ENCODE data around the gene ZFC3H1. TPM values are rescaled to one million over a fixed set of nuclear protein-coding genes. Genes with fewer than 3 reads are reported as not detected.

The ZFC3H1 gene
- total and polyA plus RNA-seq, 2 of the 13 experiments (the other 11 are each of a cell fraction or from before 2014, with no cell fraction given) = 17.1 to 38.3 TPM

DNA sequence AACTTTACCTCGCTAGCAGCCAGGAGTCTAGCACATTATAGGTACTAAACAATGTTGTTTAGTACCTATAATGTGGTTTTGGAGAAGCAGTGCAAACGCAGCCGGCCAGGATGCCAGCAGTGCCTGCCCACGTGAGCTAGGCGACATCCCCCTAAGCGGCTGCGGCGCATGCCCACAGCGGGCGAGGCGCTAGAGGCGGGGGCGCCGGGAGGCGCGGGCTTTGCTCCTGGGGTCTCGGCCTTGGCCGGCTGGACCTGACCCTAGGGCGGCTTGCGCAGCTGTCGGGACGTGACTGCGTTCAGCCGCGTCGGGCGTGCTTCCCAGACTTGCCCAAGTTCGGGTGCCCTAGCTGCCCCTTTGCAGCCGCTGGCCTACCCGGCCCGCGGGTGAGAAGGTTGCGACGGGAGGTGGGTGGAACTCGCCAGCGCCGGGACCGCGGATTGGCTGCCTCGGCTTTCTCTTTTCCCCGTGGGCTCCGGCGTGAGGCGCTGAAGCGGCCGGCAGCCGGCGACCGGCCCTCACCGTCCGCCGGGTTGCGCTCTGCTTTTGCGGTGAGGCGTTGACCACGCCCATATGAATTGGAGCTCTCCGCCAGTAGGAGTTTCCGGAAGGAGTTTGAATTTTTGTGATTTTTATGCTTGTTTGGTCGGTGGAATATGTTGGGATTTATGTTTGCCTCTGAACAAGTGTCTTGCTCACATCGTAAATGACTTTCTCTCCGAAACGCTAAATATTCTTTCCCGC is 22.4 kb upstream of the ZFC3H1 start, which contains the start of gene TMEM19 (continued):
- TF ChIP-seq, protein P1, sequence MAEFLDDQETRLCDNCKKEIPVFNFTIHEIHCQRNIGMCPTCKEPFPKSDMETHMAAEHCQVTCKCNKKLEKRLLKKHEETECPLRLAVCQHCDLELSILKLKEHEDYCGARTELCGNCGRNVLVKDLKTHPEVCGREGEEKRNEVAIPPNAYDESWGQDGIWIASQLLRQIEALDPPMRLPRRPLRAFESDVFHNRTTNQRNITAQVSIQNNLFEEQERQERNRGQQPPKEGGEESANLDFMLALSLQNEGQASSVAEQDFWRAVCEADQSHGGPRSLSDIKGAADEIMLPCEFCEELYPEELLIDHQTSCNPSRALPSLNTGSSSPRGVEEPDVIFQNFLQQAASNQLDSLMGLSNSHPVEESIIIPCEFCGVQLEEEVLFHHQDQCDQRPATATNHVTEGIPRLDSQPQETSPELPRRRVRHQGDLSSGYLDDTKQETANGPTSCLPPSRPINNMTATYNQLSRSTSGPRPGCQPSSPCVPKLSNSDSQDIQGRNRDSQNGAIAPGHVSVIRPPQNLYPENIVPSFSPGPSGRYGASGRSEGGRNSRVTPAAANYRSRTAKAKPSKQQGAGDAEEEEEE (CRISPR knock-in tag; IDR thresholded peaks at IDR 0.05; ENCODE audit: borderline replicate concordance) = no peak
- TF ChIP-seq ZNF136 (CRISPR knock-in tag; IDR thresholded peaks at IDR 0.05; ENCODE audit: low read depth) = peak; percentile 95; the same call in 1 of the 2 replicates
- no peak for TF ChIP-seq NR3C1 (CRISPR knock-in tag; IDR thresholded peaks at IDR 0.05)
- TF ChIP-seq ZNF235 (CRISPR knock-in tag; IDR thresholded peaks at IDR 0.05; ENCODE audit: borderline replicate concordance) = peak; percentile 90; the same call in 1 of the 2 replicates
- TF ChIP-seq, protein P2, sequence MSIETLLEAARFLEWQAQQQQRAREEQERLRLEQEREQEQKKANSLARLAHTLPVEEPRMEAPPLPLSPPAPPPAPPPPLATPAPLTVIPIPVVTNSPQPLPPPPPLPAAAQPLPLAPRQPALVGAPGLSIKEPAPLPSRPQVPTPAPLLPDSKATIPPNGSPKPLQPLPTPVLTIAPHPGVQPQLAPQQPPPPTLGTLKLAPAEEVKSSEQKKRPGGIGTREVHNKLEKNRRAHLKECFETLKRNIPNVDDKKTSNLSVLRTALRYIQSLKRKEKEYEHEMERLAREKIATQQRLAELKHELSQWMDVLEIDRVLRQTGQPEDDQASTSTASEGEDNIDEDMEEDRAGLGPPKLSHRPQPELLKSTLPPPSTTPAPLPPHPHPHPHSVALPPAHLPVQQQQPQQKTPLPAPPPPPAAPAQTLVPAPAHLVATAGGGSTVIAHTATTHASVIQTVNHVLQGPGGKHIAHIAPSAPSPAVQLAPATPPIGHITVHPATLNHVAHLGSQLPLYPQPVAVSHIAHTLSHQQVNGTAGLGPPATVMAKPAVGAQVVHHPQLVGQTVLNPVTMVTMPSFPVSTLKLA (IDR thresholded peaks at IDR 0.05) = no peak
- TF ChIP-seq, protein P3, sequence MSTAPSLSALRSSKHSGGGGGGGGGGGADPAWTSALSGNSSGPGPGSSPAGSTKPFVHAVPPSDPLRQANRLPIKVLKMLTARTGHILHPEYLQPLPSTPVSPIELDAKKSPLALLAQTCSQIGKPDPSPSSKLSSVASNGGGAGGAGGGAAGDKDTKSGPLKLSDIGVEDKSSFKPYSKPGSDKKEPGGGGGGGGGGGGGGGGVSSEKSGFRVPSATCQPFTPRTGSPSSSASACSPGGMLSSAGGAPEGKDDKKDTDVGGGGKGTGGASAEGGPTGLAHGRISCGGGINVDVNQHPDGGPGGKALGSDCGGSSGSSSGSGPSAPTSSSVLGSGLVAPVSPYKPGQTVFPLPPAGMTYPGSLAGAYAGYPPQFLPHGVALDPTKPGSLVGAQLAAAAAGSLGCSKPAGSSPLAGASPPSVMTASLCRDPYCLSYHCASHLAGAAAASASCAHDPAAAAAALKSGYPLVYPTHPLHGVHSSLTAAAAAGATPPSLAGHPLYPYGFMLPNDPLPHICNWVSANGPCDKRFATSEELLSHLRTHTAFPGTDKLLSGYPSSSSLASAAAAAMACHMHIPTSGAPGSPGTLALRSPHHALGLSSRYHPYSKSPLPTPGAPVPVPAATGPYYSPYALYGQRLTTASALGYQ (CRISPR knock-in tag; IDR thresholded peaks at IDR 0.05) = peak; percentile 53; the same call in 1 of the 2 replicates
- no peak for TF ChIP-seq ZBTB8A (CRISPR knock-in tag; IDR thresholded peaks at IDR 0.05; ENCODE audit: borderline replicate concordance, low read depth)
- TF ChIP-seq ZNF225 (CRISPR knock-in tag; IDR thresholded peaks at IDR 0.05) = peak; percentile 92
- TF ChIP-seq, protein P4, sequence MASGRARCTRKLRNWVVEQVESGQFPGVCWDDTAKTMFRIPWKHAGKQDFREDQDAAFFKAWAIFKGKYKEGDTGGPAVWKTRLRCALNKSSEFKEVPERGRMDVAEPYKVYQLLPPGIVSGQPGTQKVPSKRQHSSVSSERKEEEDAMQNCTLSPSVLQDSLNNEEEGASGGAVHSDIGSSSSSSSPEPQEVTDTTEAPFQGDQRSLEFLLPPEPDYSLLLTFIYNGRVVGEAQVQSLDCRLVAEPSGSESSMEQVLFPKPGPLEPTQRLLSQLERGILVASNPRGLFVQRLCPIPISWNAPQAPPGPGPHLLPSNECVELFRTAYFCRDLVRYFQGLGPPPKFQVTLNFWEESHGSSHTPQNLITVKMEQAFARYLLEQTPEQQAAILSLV (CRISPR knock-in tag; IDR thresholded peaks at IDR 0.05; ENCODE audit: borderline replicate concordance) = peak; percentile 75; the same call in 1 of the 2 replicates
- TF ChIP-seq, protein P5, sequence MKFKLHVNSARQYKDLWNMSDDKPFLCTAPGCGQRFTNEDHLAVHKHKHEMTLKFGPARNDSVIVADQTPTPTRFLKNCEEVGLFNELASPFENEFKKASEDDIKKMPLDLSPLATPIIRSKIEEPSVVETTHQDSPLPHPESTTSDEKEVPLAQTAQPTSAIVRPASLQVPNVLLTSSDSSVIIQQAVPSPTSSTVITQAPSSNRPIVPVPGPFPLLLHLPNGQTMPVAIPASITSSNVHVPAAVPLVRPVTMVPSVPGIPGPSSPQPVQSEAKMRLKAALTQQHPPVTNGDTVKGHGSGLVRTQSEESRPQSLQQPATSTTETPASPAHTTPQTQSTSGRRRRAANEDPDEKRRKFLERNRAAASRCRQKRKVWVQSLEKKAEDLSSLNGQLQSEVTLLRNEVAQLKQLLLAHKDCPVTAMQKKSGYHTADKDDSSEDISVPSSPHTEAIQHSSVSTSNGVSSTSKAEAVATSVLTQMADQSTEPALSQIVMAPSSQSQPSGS (CRISPR knock-in tag; IDR thresholded peaks at IDR 0.05) = peak; percentile 70
- peak; percentile 59 for TF ChIP-seq RXRB (CRISPR knock-in tag; IDR thresholded peaks at IDR 0.05; ENCODE audit: borderline replicate concordance)
- peak; percentile 88 for TF ChIP-seq ZNF788 (CRISPR knock-in tag; IDR thresholded peaks at IDR 0.05; ENCODE audit: borderline replicate concordance)
- TF ChIP-seq ZFP62 (CRISPR knock-in tag; IDR thresholded peaks at IDR 0.05) = no peak
- TF ChIP-seq ATF1 (CRISPR knock-in tag; IDR thresholded peaks at IDR 0.05) = no peak; the same call in 1 of the 2 replicates
- no peak for TF ChIP-seq TCF7 (IDR thresholded peaks at IDR 0.05; ENCODE audit: low read depth)
- 0 out of 2 replicates have a peak, but pooled peaks have one; percentile 4 for TF ChIP-seq SIX4 (CRISPR knock-in tag; IDR thresholded peaks at IDR 0.05)
- peak; percentile 74; the same call in 1 of the 2 replicates for TF ChIP-seq NR2F2 (IDR thresholded peaks at IDR 0.05; ENCODE audit: borderline replicate concordance, low read depth)
- TF ChIP-seq ZNF614 (CRISPR knock-in tag; IDR thresholded peaks at IDR 0.05; ENCODE audit: borderline replicate concordance) = peak; percentile 80
- no peak for TF ChIP-seq ZSCAN22 (CRISPR knock-in tag; IDR thresholded peaks at IDR 0.05)
- 0 out of 2 replicates have a peak, but pooled peaks have one; percentile 28 for TF ChIP-seq CEBPB (IDR thresholded peaks at IDR 0.05; ENCODE audit: borderline replicate concordance, low read depth, low read length)
- TF ChIP-seq GATAD1 (CRISPR knock-in tag; IDR thresholded peaks at IDR 0.05) = peak; percentile 62; the same call in 1 of the 2 replicates
- TF ChIP-seq MTF2 (CRISPR knock-in tag; IDR thresholded peaks at IDR 0.05; ENCODE audit: borderline replicate concordance) = no peak
- TF ChIP-seq GATAD2A (CRISPR knock-in tag; IDR thresholded peaks at IDR 0.05) = peak; percentile 59

Measured in HepG2 (cell line).